ENCODE measurements around the gene MAPKAP1. TPM values are rescaled to one million over a fixed set of nuclear protein-coding genes. Genes with fewer than 3 reads are reported as not detected.
A peak's percentile ranks its signal among the peaks of the same experiment; 100 is the strongest.

Gene MAPKAP1
- total and polyA plus RNA-seq, 4 donors = 44.5 to 64.0 (median 62.6) TPM

DNA sequence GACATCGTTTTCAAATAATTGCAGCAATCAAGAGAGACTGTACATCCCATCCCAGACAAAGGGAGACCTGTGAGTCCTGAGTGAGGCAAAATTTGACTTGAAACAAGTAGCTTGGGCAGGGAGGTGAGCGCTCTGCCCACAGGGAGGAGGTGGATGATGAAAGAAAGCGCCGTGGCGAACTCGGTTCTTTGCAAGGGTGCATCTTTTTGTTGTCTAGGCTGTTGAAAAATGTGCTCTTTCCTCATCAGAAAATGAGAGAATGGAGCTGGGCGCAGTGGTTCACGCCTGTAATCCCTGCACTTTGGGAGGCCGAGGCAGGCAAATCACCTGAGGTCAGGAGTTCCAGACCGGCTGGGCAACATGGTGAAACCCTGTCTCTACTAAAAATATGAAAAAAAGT lies 294.8 kb downstream of the MAPKAP1 start:
- Histone ChIP-seq H3K27me3 (ENCODE audit: control insufficient read depth, insufficient read depth, low read length) (peaks cover 3% of the 10 kb centered on the region), H3K4me1 (ENCODE audit: control insufficient read depth, insufficient read depth, low read length) (peaks cover 28% of the 10 kb centered on the region), H3K36me3 (ENCODE audit: control insufficient read depth, insufficient read depth, low read length) (no peaks in the 10 kb centered on the region), H3K9me3 (ENCODE audit: control insufficient read depth, insufficient read depth, low read length) (no peaks in the 10 kb centered on the region), H3K27ac (ENCODE audit: low read depth, low read length) (no peak overlapping the region), H3K4me3 (ENCODE audit: low read depth, low read length) (no peak overlapping the region)
- WGBS (ENCODE audit: insufficient coverage) = no CpG with 5 or more reads among the region's 10 CpGs
- DNase-seq (ENCODE audit: low read depth in 4 of 6, low spot score in 6 of 6) = no peak

GRCh38 chr9:125411171-125411756 lies 295.7 kb downstream of the MAPKAP1 start:
- Histone ChIP-seq H3K4me1 (ENCODE audit: control insufficient read depth, insufficient read depth, low read length) (peaks cover 25% of the 10 kb centered on the region), H3K9me3 (ENCODE audit: control insufficient read depth, insufficient read depth, low read length) (no peaks in the 10 kb centered on the region), H3K36me3 (ENCODE audit: control insufficient read depth, insufficient read depth, low read length) (no peaks in the 10 kb centered on the region), H3K27ac (ENCODE audit: low read depth, low read length) (no peak overlapping the region), H3K27me3 (ENCODE audit: control insufficient read depth, insufficient read depth, low read length) (peaks cover 3% of the 10 kb centered on the region), H3K4me3 (ENCODE audit: low read depth, low read length) (no peak overlapping the region)
- 76% methylated on average over 7 of the region's 14 CpGs for WGBS (ENCODE audit: insufficient coverage)
- DNase-seq (ENCODE audit: low read depth in 4 of 6, low spot score in 6 of 6) = no peak

DNA sequence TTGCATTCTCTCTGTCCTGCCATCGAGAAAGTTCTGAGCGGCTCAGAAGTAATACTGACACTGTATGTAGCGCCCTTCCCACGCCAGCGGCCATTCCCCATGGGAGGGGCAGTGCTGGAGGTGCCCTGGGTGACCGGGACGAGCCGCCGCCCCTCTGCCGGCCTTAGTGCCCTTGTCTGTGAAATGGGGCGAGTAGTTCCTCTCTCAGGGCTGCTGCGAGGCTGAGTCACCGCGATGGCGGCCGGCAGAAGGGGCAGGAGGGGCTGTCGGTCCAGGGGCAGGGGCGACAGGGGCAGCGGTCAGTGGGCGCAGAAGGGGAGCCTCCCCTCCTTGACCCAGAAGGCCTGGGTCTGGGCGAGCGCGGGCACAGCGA lies 296.5 kb downstream of the MAPKAP1 start:
- no peak overlapping the region for H3K27ac ChIP-seq (ENCODE audit: low read depth, low read length)
- H3K4me3 ChIP-seq (ENCODE audit: low read depth, low read length) = no peak overlapping the region
- no peak for DNase-seq (ENCODE audit: low read depth in 4 of 6, low spot score in 6 of 6)
- H3K36me3 ChIP-seq (ENCODE audit: control insufficient read depth, insufficient read depth, low read length) = no peaks in the 10 kb centered on the region
- H3K4me1 ChIP-seq (ENCODE audit: control insufficient read depth, insufficient read depth, low read length) = peaks cover 18% of the 10 kb centered on the region
- WGBS (ENCODE audit: insufficient coverage) = 96% methylated on average over 20 of the region's 24 CpGs
- H3K9me3 ChIP-seq (ENCODE audit: control insufficient read depth, insufficient read depth, low read length) = no peaks in the 10 kb centered on the region
- H3K27me3 ChIP-seq (ENCODE audit: control insufficient read depth, insufficient read depth, low read length) = peaks cover 3% of the 10 kb centered on the region

GRCh38 chr9:125409637-125410521 lies 297.1 kb downstream of the MAPKAP1 start:
- no peak overlapping the region for H3K27ac ChIP-seq (ENCODE audit: low read depth, low read length)
- 89% methylated on average over 8 of the region's 13 CpGs for WGBS (ENCODE audit: insufficient coverage)
- H3K27me3 ChIP-seq (ENCODE audit: control insufficient read depth, insufficient read depth, low read length) = peaks cover 3% of the 10 kb centered on the region
- DNase-seq (ENCODE audit: low read depth in 4 of 6, low spot score in 6 of 6) = peak in 2 of 6 donors; percentile 63 to 93
- peaks cover 18% of the 10 kb centered on the region for H3K4me1 ChIP-seq (ENCODE audit: control insufficient read depth, insufficient read depth, low read length)
- H3K36me3 ChIP-seq (ENCODE audit: control insufficient read depth, insufficient read depth, low read length) = no peaks in the 10 kb centered on the region
- no peak overlapping the region for H3K4me3 ChIP-seq (ENCODE audit: low read depth, low read length)
- no peaks in the 10 kb centered on the region for H3K9me3 ChIP-seq (ENCODE audit: control insufficient read depth, insufficient read depth, low read length)

DNA sequence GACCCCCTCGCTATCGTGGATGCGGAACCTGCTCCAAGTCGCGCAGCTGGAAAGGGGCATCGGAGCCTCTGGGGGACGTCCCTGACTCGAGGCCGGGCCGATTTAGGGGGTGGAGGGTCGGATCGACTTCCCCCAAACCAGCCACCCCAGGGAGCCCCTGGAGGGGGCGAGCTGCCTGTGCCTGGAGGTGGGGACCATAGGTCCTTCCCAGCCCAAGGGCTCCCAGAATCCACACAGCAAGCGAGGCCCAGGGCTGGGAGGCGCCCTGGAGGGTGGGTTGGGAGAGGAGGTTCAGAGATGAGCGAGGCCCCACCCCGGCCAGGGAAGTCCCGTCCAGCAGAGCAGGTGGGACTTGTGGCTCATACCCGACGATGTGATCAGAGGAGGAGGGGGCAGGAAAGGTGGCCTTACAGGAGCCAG lies 297.8 kb downstream of the MAPKAP1 start:
- Histone ChIP-seq H3K27me3 (ENCODE audit: control insufficient read depth, insufficient read depth, low read length) (peaks cover 3% of the 10 kb centered on the region), H3K4me1 (ENCODE audit: control insufficient read depth, insufficient read depth, low read length) (peaks cover 18% of the 10 kb centered on the region), H3K36me3 (ENCODE audit: control insufficient read depth, insufficient read depth, low read length) (no peaks in the 10 kb centered on the region), H3K4me3 (ENCODE audit: low read depth, low read length) (no peak overlapping the region), H3K9me3 (ENCODE audit: control insufficient read depth, insufficient read depth, low read length) (no peaks in the 10 kb centered on the region), H3K27ac (ENCODE audit: low read depth, low read length) (no peak overlapping the region)
- no CpG with 5 or more reads among the region's 20 CpGs for WGBS (ENCODE audit: insufficient coverage)
- no peak for DNase-seq (ENCODE audit: low read depth in 4 of 6, low spot score in 6 of 6)

GRCh38 chr9:125407974-125408900 lies 298.8 kb downstream of the MAPKAP1 start:
- WGBS (ENCODE audit: insufficient coverage) = 1% methylated on average over 94 of the region's 104 CpGs
- Histone ChIP-seq H3K4me1 (ENCODE audit: control insufficient read depth, insufficient read depth, low read length) (peaks cover 18% of the 10 kb centered on the region), H3K27ac (ENCODE audit: low read depth, low read length) (no peak overlapping the region), H3K9me3 (ENCODE audit: control insufficient read depth, insufficient read depth, low read length) (no peaks in the 10 kb centered on the region), H3K36me3 (ENCODE audit: control insufficient read depth, insufficient read depth, low read length) (no peaks in the 10 kb centered on the region), H3K27me3 (ENCODE audit: control insufficient read depth, insufficient read depth, low read length) (peaks cover 3% of the 10 kb centered on the region), H3K4me3 (ENCODE audit: low read depth, low read length) (peak overlapping the region; percentile 30)
- DNase-seq (ENCODE audit: low read depth in 4 of 6, low spot score in 6 of 6) = peak; percentile 54 to 93 (median 66)

GRCh38 chr9:125407432-125407973 lies 299.5 kb downstream of the MAPKAP1 start:
- Histone ChIP-seq H3K9me3 (ENCODE audit: control insufficient read depth, insufficient read depth, low read length) (no peaks in the 10 kb centered on the region), H3K4me3 (ENCODE audit: low read depth, low read length) (peak overlapping the region; percentile 30), H3K27me3 (ENCODE audit: control insufficient read depth, insufficient read depth, low read length) (peaks cover 3% of the 10 kb centered on the region), H3K36me3 (ENCODE audit: control insufficient read depth, insufficient read depth, low read length) (no peaks in the 10 kb centered on the region), H3K27ac (ENCODE audit: low read depth, low read length) (no peak overlapping the region), H3K4me1 (ENCODE audit: control insufficient read depth, insufficient read depth, low read length) (peaks cover 18% of the 10 kb centered on the region)
- DNase-seq (ENCODE audit: low read depth in 4 of 6, low spot score in 6 of 6) = no peak
- WGBS (ENCODE audit: insufficient coverage) = 44% methylated on average over 15 of the region's 17 CpGs

- Histone ChIP-seq H3K4me1 (ENCODE audit: control insufficient read depth, insufficient read depth, low read length) (peaks cover 18% of the 10 kb centered on the region), H3K9me3 (ENCODE audit: control insufficient read depth, insufficient read depth, low read length) (no peaks in the 10 kb centered on the region), H3K27me3 (ENCODE audit: control insufficient read depth, insufficient read depth, low read length) (peaks cover 3% of the 10 kb centered on the region), H3K27ac (ENCODE audit: low read depth, low read length) (no peak overlapping the region), H3K36me3 (ENCODE audit: control insufficient read depth, insufficient read depth, low read length) (no peaks in the 10 kb centered on the region), H3K4me3 (ENCODE audit: low read depth, low read length) (no peak overlapping the region)
- 96% methylated on average over 13 of the region's 13 CpGs for WGBS (ENCODE audit: insufficient coverage)
- DNase-seq (ENCODE audit: low read depth in 4 of 6, low spot score in 6 of 6) = no peak
These were observed 300.3 kb downstream of the MAPKAP1 start for GRCh38 chr9:125406810-125407087.

All from spinal cord (tissue), 10 donors.